GM18526 (cell line): Measurements from ENCODE around the gene FOXL3.

Experiments used
- POLR2A ChIP-seq: IDR thresholded peaks from 3 replicates; pipeline ENCODE4 v1.6.1; 2011; ENCODE audit not compliant: insufficient read length; ENCODE audit errors: extremely low read depth

FOXL3 gene

DNA sequence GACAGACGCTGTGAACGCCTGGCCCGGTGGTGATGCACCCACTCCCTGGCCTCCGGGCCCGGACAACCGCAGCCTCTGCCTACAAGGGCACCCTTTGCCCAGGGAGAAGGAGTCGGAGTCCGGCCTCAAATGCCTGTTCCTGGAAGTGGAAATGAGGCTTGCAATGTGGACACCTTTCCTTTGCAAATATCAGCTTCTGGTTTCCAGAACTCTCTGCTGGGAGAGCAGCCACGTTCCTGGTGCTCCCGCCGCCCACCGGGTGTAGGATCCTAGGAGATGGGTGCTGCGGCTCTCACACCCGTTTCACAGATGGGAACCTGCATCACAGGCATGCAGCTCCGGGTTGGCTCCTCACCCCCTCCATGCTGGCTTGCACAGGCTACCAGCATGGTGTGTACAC is 2.9 kb downstream of the FOXL3 start:
- no peak for TF ChIP-seq POLR2A

DNA sequence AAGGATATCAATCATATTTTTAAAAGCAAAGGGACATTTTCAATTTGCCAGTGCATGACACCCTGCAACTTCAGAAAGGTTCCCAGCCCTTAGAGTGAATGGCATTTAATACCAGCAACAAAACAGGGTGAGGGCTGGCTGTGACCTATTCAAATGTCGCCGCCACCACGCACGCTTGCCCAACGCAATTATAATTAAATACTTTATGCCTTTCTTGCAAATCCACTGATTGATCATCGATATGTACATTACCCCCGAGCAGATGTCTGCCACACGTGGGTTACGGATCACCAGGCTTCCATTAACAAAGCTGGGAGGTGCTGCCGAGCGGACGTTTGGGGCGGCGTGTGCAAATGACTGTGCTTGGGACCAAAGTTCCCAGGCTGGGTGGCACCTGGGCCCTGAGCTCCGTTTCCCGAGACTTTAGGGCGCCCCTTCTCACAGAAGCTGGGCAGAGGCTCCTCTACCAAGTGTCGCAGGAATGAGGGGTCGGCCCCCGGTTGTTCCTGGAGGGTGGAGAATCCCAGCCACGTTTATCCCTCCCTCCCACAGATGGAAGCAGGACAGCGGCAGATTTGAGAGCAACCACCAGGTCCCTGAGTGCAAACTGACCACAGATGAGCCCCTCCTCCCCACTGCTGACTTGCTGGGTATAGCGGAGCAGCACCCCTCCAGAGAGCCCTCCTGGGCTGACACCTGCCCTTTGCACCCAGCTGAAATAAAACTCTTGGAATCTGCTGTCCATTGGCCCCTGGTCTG is 3.9 kb downstream of the FOXL3 start:
- no peak for TF ChIP-seq POLR2A

DNA sequence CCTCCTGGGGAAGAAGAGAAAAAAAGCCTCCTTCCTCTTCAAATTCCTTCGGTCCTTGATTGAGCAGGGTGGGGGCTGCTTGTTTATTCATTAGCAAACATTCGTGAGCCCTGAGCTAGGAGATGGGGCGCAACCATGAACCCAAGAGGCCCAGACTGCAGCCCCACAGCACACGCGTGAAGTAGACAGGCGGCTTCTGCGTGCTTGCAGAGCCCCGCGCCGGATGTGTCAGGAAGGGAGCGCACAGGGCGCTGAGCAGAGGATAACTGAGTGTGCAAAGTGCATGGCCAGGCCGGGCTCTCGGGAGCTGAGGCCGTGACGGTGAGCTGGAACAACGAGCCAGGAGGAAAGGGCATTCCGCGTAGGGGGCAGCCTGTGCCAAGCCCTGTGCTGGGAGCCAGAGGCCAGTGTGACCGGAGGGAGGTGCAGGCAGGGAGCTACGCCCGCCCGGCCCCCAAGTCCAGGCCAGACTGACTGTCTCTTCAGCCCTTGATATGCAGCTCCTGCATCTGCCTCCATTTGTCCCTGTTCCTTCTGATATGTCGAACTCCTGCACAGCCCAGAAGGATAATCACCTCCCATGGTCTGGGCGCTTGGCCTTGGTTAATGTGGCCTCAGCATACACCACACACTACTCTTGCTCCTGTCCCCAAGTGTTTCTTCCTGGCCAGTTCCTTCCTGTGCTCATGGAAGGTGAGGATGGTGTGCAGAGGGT is 4.6 kb downstream of the FOXL3 start:
- no peak for TF ChIP-seq POLR2A

DNA sequence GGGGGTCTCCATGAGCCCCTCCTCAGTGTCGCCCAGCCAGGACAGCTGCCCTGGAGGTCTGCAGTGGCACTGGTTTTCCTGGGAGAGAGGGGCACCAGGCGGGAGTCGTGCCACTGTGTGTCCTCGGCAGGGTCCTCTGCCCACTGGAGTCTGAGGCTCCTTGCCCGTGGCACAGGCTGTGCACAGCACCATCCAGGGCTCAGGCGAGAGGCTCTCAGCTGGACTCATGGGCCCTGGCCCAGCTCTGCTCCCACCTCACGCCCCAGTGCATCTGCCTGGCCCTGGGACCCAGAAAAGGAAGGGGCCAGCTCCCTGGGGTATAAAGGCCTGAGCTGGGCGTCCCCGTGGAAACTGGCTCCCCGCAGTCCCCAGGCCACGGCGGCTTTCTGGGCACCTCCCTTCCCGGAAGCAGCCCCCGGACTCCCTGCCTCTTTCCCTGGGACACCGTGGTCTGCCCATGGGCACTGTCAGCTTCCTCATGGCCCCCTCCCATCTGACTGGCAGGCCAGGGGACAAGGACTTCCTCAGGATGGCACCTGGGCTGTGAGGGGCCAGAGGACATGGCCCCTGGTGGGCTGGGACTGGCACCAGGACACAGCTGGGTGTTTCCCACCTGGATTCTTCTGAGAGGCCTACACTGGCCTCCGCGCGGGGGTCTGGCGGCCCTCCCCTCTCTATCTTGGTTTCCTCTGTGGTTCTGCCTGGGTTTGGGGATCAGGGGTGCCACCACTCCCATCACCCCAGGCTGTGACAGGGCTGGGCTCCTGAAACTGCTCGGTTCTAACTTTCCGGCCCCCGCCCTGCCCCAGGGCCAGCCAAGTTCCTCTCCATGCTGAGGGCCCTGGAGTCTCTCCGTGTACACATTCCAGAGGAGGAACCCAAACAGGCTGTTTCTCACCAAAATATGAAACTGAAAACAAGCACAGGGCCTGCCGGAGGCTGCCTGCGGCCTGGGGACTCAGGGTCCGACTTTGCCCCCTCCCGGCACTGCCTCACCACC is 5.5 kb downstream of the FOXL3 start:
- TF ChIP-seq POLR2A, result no peak

DNA sequence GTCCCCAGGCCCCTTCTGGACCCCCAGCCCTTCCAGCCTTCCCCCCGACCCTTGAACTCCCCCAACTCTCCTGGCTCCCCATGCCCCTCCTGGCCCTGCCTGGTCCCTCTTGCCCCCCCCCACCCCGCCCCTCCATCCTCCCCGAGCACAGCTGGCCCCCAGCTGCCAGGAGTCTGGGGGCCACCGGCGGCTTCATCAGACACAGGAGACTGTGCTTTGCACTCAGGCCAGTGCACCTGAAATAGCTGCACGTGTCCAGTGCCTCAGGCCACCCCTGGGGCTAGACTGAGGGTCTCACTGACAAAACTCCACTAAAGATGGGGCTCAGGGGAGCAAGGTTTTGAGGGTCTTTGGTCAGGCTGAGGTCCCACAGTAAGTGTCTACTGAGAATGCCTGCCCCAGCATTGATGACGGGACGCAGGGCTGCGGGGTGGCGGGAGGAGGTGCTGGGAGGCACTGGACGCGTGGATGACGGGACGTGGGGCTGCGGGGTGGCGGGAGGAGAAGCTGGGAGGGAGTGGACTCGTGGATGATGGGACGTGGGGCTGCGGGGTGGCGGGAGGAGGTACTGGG is 6.5 kb downstream of the FOXL3 start:
- TF ChIP-seq POLR2A, result no peak

DNA sequence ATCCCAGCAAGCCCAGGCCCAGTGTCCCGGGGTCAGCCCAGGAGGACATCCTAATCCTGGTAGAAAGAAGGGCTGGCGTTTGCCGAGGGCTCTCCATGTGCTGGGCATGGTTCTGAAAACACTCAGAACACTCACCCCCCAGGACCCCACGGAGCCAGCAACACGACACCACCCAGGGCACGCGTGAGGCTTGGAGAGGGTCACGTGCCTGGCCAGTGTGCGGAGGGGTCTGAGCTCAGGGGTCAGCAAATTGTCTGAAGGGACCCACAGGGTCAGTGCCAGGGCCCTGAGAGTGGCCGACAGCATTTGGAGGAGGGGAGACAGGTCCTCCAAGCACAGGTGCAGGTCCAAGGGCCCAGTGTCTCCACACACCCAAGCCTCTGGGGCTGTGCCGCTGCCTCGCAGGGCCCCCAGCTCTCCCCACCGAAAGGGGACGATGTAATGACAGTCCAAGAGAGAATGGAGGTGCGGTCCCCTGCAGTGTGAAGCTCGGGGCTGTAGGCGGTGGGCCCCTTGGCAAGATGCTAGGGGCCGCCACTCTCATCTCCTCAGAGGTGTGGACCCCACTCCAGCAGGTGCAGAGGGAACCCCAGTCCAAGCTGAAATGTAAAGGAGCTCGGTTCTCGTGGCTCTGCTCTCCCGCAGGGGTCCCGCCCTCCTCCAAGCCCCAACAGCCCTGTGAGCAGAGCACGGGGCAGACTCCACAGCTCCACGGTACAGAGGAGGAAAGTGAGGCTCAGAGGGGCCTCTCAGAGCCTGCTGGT is 7.8 kb downstream of the FOXL3 start:
- no peak for TF ChIP-seq POLR2A

DNA sequence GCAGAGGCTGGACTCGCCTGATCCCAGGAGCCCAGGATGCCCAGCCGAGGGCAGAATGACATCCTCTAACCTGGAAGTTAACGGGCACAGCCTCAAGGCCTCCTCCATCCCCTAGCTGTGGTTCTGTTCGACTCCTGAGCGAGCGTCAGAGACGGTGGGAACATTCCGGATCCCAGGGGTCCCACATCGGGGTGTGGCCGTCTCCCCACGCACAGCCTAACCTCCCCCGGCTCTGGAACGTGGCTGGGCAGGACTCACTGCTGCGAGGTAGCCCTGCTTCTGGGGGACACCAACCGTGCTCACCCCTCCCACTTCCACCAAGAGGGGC is 8.4 kb downstream of the FOXL3 start:
- TF ChIP-seq POLR2A, result no peak

DNA sequence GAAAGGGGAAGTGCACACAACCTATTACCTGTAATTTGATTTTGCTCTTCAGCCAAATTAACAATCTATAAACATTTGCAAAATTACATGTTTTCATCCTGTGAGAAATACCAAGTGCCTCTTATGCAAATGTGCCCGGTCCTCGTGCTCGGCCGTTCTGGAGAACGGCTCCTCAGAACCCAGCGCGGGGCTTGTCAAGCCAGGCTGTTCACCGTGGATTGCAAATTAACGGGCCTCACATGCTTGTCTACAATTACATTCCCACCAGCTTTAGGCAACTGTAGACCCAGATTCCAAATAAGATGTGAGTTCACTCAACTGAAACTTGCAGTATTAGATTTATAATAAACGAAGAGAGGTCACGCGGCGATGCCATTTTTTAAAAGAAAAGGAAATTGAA is 8.8 kb downstream of the FOXL3 start:
- no peak for TF ChIP-seq POLR2A

DNA sequence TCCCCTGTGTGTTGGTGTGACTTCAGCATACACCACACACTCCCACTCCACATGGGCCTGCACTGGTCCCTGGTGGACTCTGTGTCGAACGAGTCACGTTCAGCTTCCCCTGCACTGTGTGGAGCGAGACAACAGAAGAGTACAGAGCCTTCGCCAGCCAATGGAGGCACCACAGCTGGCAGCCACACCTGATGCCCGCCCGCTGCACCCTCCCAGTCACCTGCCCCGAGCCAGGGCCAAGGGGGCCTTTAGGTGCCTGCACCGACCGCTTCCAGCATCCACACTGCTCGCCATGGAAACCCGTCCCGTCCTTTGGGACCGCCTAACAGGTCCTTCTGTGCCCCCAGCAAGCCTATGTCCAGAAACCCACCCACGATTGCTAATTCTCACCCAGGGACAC is 9.2 kb downstream of the FOXL3 start:
- no peak for TF ChIP-seq POLR2A

DNA sequence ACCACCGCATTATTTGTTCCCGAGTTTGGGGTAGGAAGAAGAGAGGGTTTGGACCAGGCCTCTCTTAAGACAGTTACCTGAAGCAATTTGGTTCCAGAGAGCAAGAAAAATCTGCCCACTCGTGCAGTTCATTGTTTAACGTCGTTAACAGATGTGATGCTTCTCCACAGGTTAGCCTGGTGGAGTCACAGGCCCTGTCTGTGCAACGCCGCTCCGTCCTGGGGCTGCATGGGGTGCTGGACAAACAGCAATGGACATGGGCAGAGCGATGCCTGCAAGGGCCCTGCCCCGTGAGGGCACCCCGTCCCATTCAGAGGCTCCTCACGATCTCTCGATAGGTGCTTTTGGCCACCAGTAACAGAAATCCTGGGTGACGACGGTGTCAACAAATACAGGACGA is 9.7 kb downstream of the FOXL3 start:
- no peak for TF ChIP-seq POLR2A

DNA sequence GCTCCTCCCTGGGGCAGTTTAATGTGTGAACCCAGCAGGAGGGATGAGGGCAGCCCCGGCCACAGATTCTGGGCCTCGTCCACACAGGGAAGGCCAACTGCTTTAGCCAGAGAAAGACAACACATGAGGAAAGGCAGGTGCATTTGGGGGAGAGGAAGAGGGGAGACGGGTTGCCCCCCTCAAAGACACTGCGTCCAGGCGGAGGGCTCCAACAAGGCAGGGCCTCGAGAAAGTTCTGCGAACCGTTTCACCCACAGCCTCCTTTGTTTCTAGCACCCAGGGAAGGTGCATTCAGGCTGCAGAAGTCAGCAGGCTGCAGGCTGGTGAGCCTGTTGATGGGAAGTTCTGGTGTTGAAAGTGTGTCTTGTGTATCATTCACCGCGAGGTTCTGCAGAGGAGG is 10.1 kb downstream of the FOXL3 start:
- no peak for TF ChIP-seq POLR2A

DNA sequence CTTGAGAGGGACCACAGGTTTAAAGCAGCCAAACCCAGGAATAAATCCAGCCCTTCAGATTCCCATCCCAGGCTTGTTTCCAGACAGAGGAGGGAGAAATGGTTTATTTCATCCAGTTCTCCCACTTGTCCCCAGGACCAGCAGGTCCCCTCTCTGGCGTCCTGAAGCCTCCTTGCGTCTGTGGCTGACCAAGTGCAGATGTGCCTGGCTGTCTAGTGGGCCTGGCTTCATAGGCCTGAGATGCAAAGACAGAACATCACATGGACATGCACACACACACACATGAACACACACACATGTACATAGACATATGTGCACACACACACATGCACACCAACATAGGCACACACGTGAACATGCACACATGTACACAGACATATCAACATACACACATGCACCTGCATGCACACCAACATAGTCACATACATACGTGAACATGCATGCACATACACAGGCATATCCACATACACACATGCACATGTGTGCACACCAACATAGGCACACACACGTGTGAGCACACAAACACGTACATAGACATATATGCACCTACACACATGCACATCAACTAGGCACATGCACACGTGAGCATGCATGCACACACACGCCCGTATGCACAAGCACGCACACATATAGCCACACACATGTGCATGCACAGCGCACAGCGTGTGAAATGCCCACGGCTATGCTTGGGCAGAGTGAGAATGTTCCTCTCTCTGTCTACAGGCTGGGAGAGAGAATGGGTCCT is 10.7 kb downstream of the FOXL3 start:
- no peak for TF ChIP-seq POLR2A

DNA sequence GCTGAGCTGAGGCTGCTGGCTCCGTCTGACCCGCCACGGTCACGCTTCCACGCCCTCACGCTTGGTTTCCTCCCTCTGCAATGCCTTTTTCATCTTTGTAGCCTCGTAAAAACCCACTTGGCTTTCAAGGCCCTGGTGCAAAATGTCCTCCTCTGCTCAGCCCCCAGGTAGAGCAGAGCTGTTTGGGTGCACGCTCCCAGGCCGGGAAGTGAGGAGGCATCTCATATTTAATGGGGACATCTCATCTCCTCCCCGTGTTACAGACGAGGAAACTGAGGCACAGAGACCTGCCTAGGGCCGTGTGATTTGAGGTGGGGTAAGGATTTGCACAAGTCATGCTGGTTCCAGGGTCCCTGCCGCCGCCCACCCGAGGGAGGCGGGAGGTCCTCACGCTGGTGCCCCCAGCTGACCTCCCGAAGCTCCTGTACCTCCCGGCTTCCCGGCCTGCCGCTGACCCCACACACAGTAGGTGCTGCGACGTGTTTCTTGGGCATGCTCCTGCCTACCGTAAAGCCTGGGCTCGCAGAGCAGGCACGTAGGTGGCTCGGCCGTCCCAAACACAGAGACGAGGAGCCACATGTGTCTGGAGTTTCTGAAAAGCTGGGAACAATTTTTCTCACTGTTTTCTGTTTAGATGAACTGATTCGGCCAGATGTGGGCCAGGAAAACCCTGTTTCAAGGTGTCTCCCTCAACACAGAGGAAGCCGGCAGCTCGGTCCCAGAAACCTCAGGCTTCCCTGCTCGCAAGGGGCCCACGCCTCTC is 11.5 kb downstream of the FOXL3 start:
- no peak for TF ChIP-seq POLR2A
